SJCRH30 (cell line): ENCODE data around the gene ANKRD6. TPM values are rescaled to one million over a fixed set of nuclear protein-coding genes. Genes with fewer than 3 reads are reported as not detected.

ENCODE experiments used
- DNase-seq, 2 experiments: peaks; one replicate each; pipeline ENCODE4 v3.0.0-alpha.2; 2015 to 2020
- H3K27ac ChIP-seq: fragments of 250-450 bp; sonication (Bioruptor Pico); 2 replicates; pipeline ENCODE4 v1.5.1; 2020; ENCODE audit warnings: mild to moderate bottlenecking, moderate library complexity
- H3K27me3 ChIP-seq: fragments of 250-450 bp; sonication (Bioruptor Pico); 2 replicates; pipeline ENCODE4 v1.5.1; 2020; ENCODE audit warnings: mild to moderate bottlenecking, moderate library complexity
- H3K36me3 ChIP-seq: fragments of 250-450 bp; sonication (Bioruptor Pico); 2 replicates; pipeline ENCODE4 v1.5.1; 2020; ENCODE audit warnings: mild to moderate bottlenecking, moderate library complexity
- H3K4me1 ChIP-seq: fragments of 250-450 bp; sonication (Bioruptor Pico); 2 replicates; pipeline ENCODE4 v1.5.1; 2020; ENCODE audit warnings: mild to moderate bottlenecking, moderate library complexity
- H3K4me3 ChIP-seq: fragments of 250-450 bp; sonication (Bioruptor Pico); 2 replicates; pipeline ENCODE4 v1.5.1; 2020; ENCODE audit warnings: mild to moderate bottlenecking, moderate library complexity
- H3K9me3 ChIP-seq: fragments of 250-450 bp; sonication (Bioruptor Pico); replicated peaks from 2 replicates; pipeline ENCODE4 v1.5.1; 2020; ENCODE audit warnings: mild to moderate bottlenecking, moderate library complexity
- total RNA-seq: library from RNA; depleted of rRNA; stranded (reverse); fragments of >200 nt; shearing (Covaris generic); gene quantifications from 2 replicates; pipeline ENCODE4 v1.2.3, GENCODE V29; 2014

Gene ANKRD6
- total RNA-seq, 1 experiment from 2014 or later: 0.73 TPM

DNA sequence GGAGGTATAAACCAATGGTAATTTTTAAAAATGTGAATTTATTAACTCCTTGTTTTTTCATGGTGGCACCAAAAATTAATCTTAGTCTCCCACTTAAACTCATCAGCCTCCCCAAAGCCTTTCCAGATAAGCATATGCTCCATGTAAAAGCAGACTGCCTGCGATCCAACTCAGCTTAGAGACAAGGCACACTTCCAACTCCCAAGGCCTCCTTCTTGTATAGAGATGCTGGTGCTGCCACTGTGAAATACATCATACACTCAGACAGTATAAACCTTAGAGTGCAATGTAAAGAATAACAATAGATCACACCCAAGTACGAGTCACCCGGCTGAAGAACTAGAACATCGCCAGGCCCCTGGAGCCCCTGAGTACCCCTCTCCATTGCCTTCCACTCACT, 2.0 kb downstream of the ANKRD6 start:
- no peaks in the 10 kb centered on the region for H3K27me3 ChIP-seq
- no peak for DNase-seq
- no peaks in the 10 kb centered on the region for H3K9me3 ChIP-seq
- no peaks in the 10 kb centered on the region for H3K36me3 ChIP-seq
- no peak overlapping the region for H3K4me3 ChIP-seq
- no peak overlapping the region for H3K27ac ChIP-seq
- peaks cover 7% of the 10 kb centered on the region; the same call in 1 of the 2 replicates for H3K4me1 ChIP-seq

DNA sequence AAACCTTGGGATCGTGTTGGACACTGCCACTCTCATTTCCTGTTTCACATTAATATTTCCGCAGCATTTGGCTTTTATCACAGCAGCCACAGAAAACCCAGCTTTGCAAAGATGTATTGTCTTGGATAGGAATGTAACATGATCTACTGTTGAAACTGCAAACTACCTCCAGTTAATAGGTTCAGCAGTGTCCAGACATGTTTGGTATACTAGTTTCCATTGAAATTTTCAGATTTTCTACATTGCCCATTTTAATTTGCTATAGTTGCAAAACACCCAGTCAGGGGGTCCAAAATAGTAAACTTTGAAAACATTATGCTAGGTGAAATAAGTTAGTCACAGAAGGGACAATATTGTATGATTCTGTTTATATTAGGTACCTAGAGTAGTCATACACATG, 3.3 kb downstream of the ANKRD6 start:
- H3K27ac ChIP-seq: no peak overlapping the region
- peak in 1 of 2 experiments; percentile 54 for DNase-seq
- H3K4me1 ChIP-seq: peaks cover 7% of the 10 kb centered on the region; the same call in 1 of the 2 replicates
- no peak overlapping the region for H3K4me3 ChIP-seq
- H3K36me3 ChIP-seq: no peaks in the 10 kb centered on the region
- no peaks in the 10 kb centered on the region for H3K27me3 ChIP-seq
- no peaks in the 10 kb centered on the region for H3K9me3 ChIP-seq

GRCh38 chr6:89438248-89438647, 5.3 kb downstream of the ANKRD6 start:
- H3K4me1 ChIP-seq: peaks cover 7% of the 10 kb centered on the region; the same call in 1 of the 2 replicates
- no peaks in the 10 kb centered on the region for H3K9me3 ChIP-seq

GRCh38 chr6:89439014-89439413, 6.1 kb downstream of the ANKRD6 start:
- H3K36me3 ChIP-seq: no peaks in the 10 kb centered on the region
- H3K4me3 ChIP-seq: no peak overlapping the region
- no peaks in the 10 kb centered on the region for H3K27me3 ChIP-seq
- H3K9me3 ChIP-seq: no peaks in the 10 kb centered on the region
- no peak overlapping the region for H3K27ac ChIP-seq
- H3K4me1 ChIP-seq: peaks cover 7% of the 10 kb centered on the region; the same call in 1 of the 2 replicates
- DNase-seq: no peak

More at GRCh38 chr6:89438248-89438647, 5.3 kb downstream of the ANKRD6 start:
- no peak overlapping the region for H3K27ac ChIP-seq
- H3K4me3 ChIP-seq: no peak overlapping the region
- no peaks in the 10 kb centered on the region for H3K27me3 ChIP-seq
- H3K36me3 ChIP-seq: no peaks in the 10 kb centered on the region
- DNase-seq: no peak

- Histone ChIP-seq H3K4me1 (peaks cover 7% of the 10 kb centered on the region; the same call in 1 of the 2 replicates), H3K9me3 (no peaks in the 10 kb centered on the region), H3K27ac (no peak overlapping the region), H3K36me3 (no peaks in the 10 kb centered on the region), H3K4me3 (no peak overlapping the region), H3K27me3 (no peaks in the 10 kb centered on the region)
- no peak for DNase-seq
These were observed 7.2 kb downstream of the ANKRD6 start for GRCh38 chr6:89440200-89440599.

- H3K9me3 ChIP-seq: no peaks in the 10 kb centered on the region
- no peaks in the 10 kb centered on the region for H3K27me3 ChIP-seq
- H3K36me3 ChIP-seq: no peaks in the 10 kb centered on the region
- no peak for DNase-seq
- H3K4me1 ChIP-seq: no peaks in the 10 kb centered on the region
- no peak overlapping the region for H3K27ac ChIP-seq
- no peak overlapping the region for H3K4me3 ChIP-seq
These were observed 10.7 kb downstream of the ANKRD6 start for GRCh38 chr6:89443658-89444057.

- no peaks in the 10 kb centered on the region for H3K4me1 ChIP-seq
- H3K36me3 ChIP-seq: no peaks in the 10 kb centered on the region
- H3K9me3 ChIP-seq: no peaks in the 10 kb centered on the region
- DNase-seq: no peak
- H3K27ac ChIP-seq: no peak overlapping the region
- H3K4me3 ChIP-seq: no peak overlapping the region
- no peaks in the 10 kb centered on the region for H3K27me3 ChIP-seq
These were observed 16.2 kb downstream of the ANKRD6 start for GRCh38 chr6:89449193-89449592.

- Histone ChIP-seq H3K4me3 (no peak overlapping the region), H3K27me3 (no peaks in the 10 kb centered on the region), H3K27ac (no peak overlapping the region), H3K36me3 (no peaks in the 10 kb centered on the region), H3K4me1 (no peaks in the 10 kb centered on the region), H3K9me3 (no peaks in the 10 kb centered on the region)
- DNase-seq: no peak
These were observed 19.3 kb downstream of the ANKRD6 start for GRCh38 chr6:89452281-89452680.

DNA sequence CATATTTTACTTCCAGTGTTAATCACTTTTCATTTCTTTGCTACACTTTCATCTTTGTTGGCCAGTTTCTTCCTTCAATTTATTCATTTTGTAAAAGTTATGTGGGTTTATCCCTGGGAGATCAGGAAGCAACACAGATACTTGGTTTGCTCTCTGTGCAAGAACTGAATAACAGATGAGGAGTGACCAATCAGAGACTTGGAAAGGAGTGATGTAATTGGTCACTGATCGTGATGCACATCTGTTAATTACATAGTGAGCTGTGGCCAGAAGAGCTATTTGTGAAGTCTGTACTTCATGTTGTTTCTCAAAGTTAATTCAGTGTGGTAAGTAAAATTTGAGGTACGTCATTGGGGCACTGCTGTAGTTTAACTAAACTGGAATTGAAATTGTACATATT, 21.3 kb downstream of the ANKRD6 start:
- Histone ChIP-seq H3K36me3 (no peaks in the 10 kb centered on the region), H3K27me3 (no peaks in the 10 kb centered on the region), H3K4me1 (no peaks in the 10 kb centered on the region), H3K9me3 (no peaks in the 10 kb centered on the region), H3K27ac (no peak overlapping the region), H3K4me3 (no peak overlapping the region)
- no peak for DNase-seq

GRCh38 chr6:89458704-89459103, 25.8 kb downstream of the ANKRD6 start:
- H3K27me3 ChIP-seq: no peaks in the 10 kb centered on the region
- no peak for DNase-seq

DNA sequence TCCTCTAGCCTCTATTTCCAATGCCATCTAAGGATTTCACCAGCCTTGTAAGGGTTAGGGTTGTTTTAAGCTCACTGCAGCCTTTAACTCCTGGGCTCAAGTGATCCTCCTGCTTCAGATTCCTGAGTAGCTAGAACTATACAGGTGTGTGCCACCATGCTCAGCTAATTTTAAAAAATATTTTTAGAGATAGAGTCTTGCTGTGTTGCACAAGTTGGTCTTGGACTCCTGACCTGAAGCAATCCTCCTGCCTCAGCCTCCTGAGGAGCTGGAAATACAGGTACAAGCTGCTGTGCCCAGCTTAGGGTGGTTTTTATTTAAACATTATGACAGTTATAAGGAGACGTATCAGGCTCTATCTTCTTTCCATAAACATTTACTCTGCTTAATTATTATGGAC, 26.5 kb downstream of the ANKRD6 start:
- Histone ChIP-seq H3K4me1 (no peaks in the 10 kb centered on the region), H3K9me3 (no peaks in the 10 kb centered on the region), H3K27me3 (no peaks in the 10 kb centered on the region), H3K27ac (no peak overlapping the region), H3K4me3 (no peak overlapping the region), H3K36me3 (no peaks in the 10 kb centered on the region)
- no peak for DNase-seq

More at GRCh38 chr6:89458704-89459103, 25.8 kb downstream of the ANKRD6 start:
- Histone ChIP-seq H3K4me3 (no peak overlapping the region), H3K4me1 (no peaks in the 10 kb centered on the region), H3K27ac (no peak overlapping the region), H3K9me3 (no peaks in the 10 kb centered on the region), H3K36me3 (no peaks in the 10 kb centered on the region)

GRCh38 chr6:89460713-89461112, 27.8 kb downstream of the ANKRD6 start:
- Histone ChIP-seq H3K36me3 (no peaks in the 10 kb centered on the region), H3K9me3 (no peaks in the 10 kb centered on the region), H3K4me3 (no peak overlapping the region), H3K27me3 (no peaks in the 10 kb centered on the region), H3K27ac (no peak overlapping the region), H3K4me1 (no peaks in the 10 kb centered on the region)
- DNase-seq: no peak

DNA sequence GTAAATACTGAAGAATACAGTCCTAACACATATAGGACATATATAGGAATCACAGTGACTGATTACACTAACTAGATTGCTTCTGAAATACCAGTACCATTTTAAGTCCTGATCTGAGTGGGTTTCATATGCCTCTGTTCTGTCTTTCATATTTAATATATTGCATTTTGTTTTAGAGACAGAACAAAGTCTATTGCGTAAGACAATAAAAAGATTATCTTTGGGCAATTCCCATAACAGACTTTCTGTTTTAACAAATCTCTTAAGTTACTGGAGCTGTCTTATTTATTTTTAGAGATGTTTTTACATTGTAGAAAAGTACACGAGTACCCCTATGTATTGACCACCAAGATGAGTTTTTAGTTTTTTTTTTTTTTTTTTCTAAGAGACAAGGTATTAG, 29.6 kb downstream of the ANKRD6 start:
- no peak overlapping the region for H3K27ac ChIP-seq
- H3K4me3 ChIP-seq: no peak overlapping the region
- no peak for DNase-seq
- no peaks in the 10 kb centered on the region for H3K9me3 ChIP-seq
- no peaks in the 10 kb centered on the region for H3K36me3 ChIP-seq
- no peaks in the 10 kb centered on the region for H3K4me1 ChIP-seq
- H3K27me3 ChIP-seq: no peaks in the 10 kb centered on the region

GRCh38 chr6:89464295-89464694, 31.3 kb downstream of the ANKRD6 start:
- Histone ChIP-seq H3K4me1 (no peaks in the 10 kb centered on the region), H3K4me3 (no peak overlapping the region), H3K27me3 (no peaks in the 10 kb centered on the region), H3K27ac (no peak overlapping the region), H3K36me3 (no peaks in the 10 kb centered on the region), H3K9me3 (no peaks in the 10 kb centered on the region)
- DNase-seq: no peak

DNA sequence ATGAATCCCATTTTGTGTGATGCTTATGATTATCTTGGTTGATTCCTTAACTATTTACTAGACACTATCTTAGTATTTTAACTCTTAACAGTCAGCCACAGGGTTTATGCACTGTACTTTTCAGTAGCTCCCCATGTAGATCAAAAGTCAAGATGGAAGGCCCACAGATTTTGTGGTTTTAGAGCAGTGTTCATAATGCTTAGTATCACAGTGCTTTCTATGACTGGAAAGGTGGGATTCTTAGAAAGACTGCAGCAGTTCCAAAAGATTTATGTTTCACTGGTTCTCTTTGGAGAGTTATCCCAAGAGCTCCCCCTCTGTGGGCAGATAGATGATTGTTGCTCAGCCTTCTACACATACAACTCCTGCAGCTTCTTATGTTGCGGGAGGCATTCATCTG, 34.5 kb downstream of the ANKRD6 start:
- no peak overlapping the region for H3K4me3 ChIP-seq
- no peaks in the 10 kb centered on the region for H3K27me3 ChIP-seq
- no peaks in the 10 kb centered on the region for H3K36me3 ChIP-seq
- H3K27ac ChIP-seq: no peak overlapping the region
- DNase-seq: no peak
- H3K9me3 ChIP-seq: no peaks in the 10 kb centered on the region
- H3K4me1 ChIP-seq: no peaks in the 10 kb centered on the region

DNA sequence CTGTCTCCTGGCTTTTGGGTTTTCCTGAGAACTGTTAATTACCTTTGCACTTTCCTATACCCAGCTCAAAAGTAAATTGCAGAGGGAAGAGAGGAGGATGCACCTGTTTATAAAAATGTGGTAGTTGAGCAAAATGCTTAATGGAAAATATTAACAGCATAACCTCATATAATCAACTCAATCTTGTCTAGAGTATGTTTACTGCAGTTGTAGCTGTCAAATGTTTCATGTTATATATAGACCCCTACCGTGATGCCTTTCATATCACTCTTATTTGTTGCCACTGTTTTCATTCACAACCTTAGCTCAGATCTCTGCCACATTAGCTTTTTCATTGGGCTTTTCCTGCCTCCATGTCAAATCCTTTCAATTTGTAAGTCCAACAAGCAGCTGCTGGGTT, 36.0 kb downstream of the ANKRD6 start:
- Histone ChIP-seq H3K4me1 (no peaks in the 10 kb centered on the region), H3K27ac (no peak overlapping the region), H3K27me3 (no peaks in the 10 kb centered on the region), H3K4me3 (no peak overlapping the region), H3K9me3 (no peaks in the 10 kb centered on the region), H3K36me3 (no peaks in the 10 kb centered on the region)
- no peak for DNase-seq
